Measurements from ENCODE around the gene KLK4. TPM values are rescaled to one million over a fixed set of nuclear protein-coding genes. Genes with fewer than 3 reads are reported as not detected.

The KLK4 gene
- total and polyA plus RNA-seq, 2 of the 4 experiments (the other 2 are of a cell fraction) = not detected

DNA sequence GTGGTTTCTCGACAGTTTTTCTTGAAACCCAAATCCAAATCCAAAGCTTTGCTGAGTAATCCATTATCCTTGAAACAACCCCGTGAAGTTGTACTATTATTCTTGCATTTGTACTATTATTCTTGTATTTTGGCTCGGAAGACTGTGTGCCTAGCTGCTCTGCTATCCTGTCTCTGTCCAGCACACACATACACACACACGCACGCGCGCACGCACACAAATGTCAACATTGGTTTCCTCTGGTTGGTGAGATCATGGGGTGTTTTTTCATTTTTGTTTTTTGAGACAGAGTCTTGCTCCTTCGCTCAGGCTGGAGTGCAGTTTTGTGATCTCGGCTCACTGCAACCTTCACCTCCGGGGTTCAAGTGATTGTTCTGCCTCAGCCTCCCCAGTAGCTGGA, 14.9 kb upstream of the KLK4 start:
- H3K27me3 ChIP-seq (ENCODE audit: control insufficient read depth, insufficient read depth, low read length) = no peaks in the 10 kb centered on the region
- dilution Hi-C loops (cut with HindIII; ENCODE audit: low sequenced_read_pairs, unreplicated experiment) (no loop called here), in situ Hi-C loops (cut with MboI; ENCODE audit: low sequenced_read_pairs) (loop anchor here (10.0 kb wide), 1 partner anchor 561 kb away; the partner anchor contains the start of gene NAPSA), intact Hi-C loops (cut with micrococcal nuclease) (loop anchor here (10.0 kb wide), 1 partner anchor 121 kb away; no protein-coding TSS in a partner anchor)
- no peak overlapping the region for H2BK15ac ChIP-seq (ENCODE audit: low read depth, low read length)
- no peak overlapping the region for H2AK5ac ChIP-seq (ENCODE audit: low read depth, low read length)
- ATAC-seq (ENCODE audit: low read depth) (no peak), DNase-seq (no peak)
- POLR2A ChIA-PET (ENCODE audit: unreplicated experiment) = no interaction called here
- H3K36me3 ChIP-seq (ENCODE audit: control insufficient read depth, insufficient read depth, low read length) = no peaks in the 10 kb centered on the region
- no peaks in the 10 kb centered on the region for H3K4me1 ChIP-seq (ENCODE audit: control insufficient read depth, insufficient read depth, low read length)
- no peak overlapping the region for H2BK120ac ChIP-seq (ENCODE audit: low read depth, low read length)
- no peak overlapping the region for H3K18ac ChIP-seq (ENCODE audit: low read depth, low read length)
- H2BK20ac ChIP-seq (ENCODE audit: low read depth, low read length) = no peak overlapping the region
- 79% methylated on average over 3 of the region's 11 CpGs; no CpG with 5 or more reads in 1 of the 2 experiments for WGBS, 2 experiments (ENCODE audit: extremely low coverage in 2 of 2, insufficient read length in 1 of 2)
- H3K4me3 ChIP-seq (ENCODE audit: insufficient read depth, low read depth, low read length) = no peak overlapping the region
- H3K14ac ChIP-seq (replicated peaks; ENCODE audit: low read depth, low read length) = no peak overlapping the region
- no peak for TF ChIP-seq MXI1 (IDR thresholded peaks at IDR 0.05; ENCODE audit: borderline replicate concordance, low read depth, low read length)
- no peak for TF ChIP-seq RCOR1 (IDR thresholded peaks at IDR 0.05; ENCODE audit: insufficient replicate concordance, low read length)
- TF ChIP-seq SMC3 (IDR thresholded peaks at IDR 0.05; ENCODE audit: low read depth, low read length) = no peak
- TF ChIP-seq BHLHE40 (IDR thresholded peaks at IDR 0.05; ENCODE audit: low read depth, low read length) = no peak
- TF ChIP-seq, protein P1, sequence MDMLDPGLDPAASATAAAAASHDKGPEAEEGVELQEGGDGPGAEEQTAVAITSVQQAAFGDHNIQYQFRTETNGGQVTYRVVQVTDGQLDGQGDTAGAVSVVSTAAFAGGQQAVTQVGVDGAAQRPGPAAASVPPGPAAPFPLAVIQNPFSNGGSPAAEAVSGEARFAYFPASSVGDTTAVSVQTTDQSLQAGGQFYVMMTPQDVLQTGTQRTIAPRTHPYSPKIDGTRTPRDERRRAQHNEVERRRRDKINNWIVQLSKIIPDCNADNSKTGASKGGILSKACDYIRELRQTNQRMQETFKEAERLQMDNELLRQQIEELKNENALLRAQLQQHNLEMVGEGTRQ (IDR thresholded peaks at IDR 0.05; ENCODE audit: low read depth, low read length) = no peak
- no peak for TF ChIP-seq NFE2L2 (IDR thresholded peaks at IDR 0.05; ENCODE audit: low read depth, low read length)
- no peak for TF ChIP-seq POLR2A (IDR thresholded peaks at IDR 0.05; ENCODE audit: low read depth, low read length)
- TF ChIP-seq, protein P2, sequence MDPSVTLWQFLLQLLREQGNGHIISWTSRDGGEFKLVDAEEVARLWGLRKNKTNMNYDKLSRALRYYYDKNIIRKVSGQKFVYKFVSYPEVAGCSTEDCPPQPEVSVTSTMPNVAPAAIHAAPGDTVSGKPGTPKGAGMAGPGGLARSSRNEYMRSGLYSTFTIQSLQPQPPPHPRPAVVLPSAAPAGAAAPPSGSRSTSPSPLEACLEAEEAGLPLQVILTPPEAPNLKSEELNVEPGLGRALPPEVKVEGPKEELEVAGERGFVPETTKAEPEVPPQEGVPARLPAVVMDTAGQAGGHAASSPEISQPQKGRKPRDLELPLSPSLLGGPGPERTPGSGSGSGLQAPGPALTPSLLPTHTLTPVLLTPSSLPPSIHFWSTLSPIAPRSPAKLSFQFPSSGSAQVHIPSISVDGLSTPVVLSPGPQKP (IDR thresholded peaks at IDR 0.05; ENCODE audit: borderline replicate concordance, low read depth, low read length) = no peak
- no peak for TF ChIP-seq RFX5 (IDR thresholded peaks at IDR 0.05; ENCODE audit: low read depth, low read length)
- TF ChIP-seq MAZ (IDR thresholded peaks at IDR 0.05; ENCODE audit: borderline replicate concordance, low read depth, low read length) = no peak
- TF ChIP-seq, protein P3, sequence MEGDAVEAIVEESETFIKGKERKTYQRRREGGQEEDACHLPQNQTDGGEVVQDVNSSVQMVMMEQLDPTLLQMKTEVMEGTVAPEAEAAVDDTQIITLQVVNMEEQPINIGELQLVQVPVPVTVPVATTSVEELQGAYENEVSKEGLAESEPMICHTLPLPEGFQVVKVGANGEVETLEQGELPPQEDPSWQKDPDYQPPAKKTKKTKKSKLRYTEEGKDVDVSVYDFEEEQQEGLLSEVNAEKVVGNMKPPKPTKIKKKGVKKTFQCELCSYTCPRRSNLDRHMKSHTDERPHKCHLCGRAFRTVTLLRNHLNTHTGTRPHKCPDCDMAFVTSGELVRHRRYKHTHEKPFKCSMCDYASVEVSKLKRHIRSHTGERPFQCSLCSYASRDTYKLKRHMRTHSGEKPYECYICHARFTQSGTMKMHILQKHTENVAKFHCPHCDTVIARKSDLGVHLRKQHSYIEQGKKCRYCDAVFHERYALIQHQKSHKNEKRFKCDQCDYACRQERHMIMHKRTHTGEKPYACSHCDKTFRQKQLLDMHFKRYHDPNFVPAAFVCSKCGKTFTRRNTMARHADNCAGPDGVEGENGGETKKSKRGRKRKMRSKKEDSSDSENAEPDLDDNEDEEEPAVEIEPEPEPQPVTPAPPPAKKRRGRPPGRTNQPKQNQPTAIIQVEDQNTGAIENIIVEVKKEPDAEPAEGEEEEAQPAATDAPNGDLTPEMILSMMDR (conservative IDR thresholded peaks at IDR 0.05; ENCODE audit: low read depth, low read length) = no peak
- no peak for TF ChIP-seq MAFK (IDR thresholded peaks at IDR 0.05; ENCODE audit: low read depth, low read length)
- TF ChIP-seq FOS (IDR thresholded peaks at IDR 0.05; ENCODE audit: low read depth, low read length) = no peak
- no peak for TF ChIP-seq CHD1 (IDR thresholded peaks at IDR 0.05; ENCODE audit: low read depth, low read length)
- no peak for TF ChIP-seq CEBPB (IDR thresholded peaks at IDR 0.05; ENCODE audit: low read depth, low read length)
- no peak for TF ChIP-seq RAD21 (IDR thresholded peaks at IDR 0.05; ENCODE audit: low read length)
- H3K4ac ChIP-seq (ENCODE audit: low read depth, low read length) = no peak overlapping the region
- BruUV-seq (replicated peaks) = no TSS peak
- no peak overlapping the region for H4K8ac ChIP-seq (ENCODE audit: low read depth in 2 of 2, low read length in 2 of 2)
- H3K9me3 ChIP-seq (ENCODE audit: control insufficient read depth, insufficient read depth, low read length) = no peaks in the 10 kb centered on the region
- no peaks in the 10 kb centered on the region for H4K20me1 ChIP-seq (ENCODE audit: insufficient read depth, low read length)
- no peak overlapping the region for H2AFZ ChIP-seq (replicated peaks; ENCODE audit: low read length, poor library complexity)
- H3K27ac ChIP-seq (ENCODE audit: insufficient read depth, low read length) = no peak overlapping the region
- H3K9ac ChIP-seq (ENCODE audit: low read depth, low read length) = no peak overlapping the region
- H4K91ac ChIP-seq (ENCODE audit: insufficient read depth, low read depth, low read length) = no peak overlapping the region
- no peak overlapping the region for H3K56ac ChIP-seq (ENCODE audit: extremely low read depth, insufficient read depth, low read length)
- H3K79me1 ChIP-seq (ENCODE audit: low read depth in 1 of 2, low read length in 2 of 2) = no peaks in the 10 kb centered on the region
- H3K9me1 ChIP-seq (ENCODE audit: insufficient read depth, low read length) = no peaks in the 10 kb centered on the region
- H2BK5ac ChIP-seq (ENCODE audit: low read depth, low read length, poor library complexity, severe bottlenecking) = no peak overlapping the region
- CTCF ChIA-PET = no interaction called here
- no peak overlapping the region for H2AK9ac ChIP-seq (replicated peaks; ENCODE audit: low read depth, low read length, poor library complexity)
- no peak overlapping the region for H3K4me2 ChIP-seq (ENCODE audit: low read depth, low read length)
- H3K23ac ChIP-seq (ENCODE audit: low read depth, low read length) = no peak overlapping the region
- no peak overlapping the region for H4K5ac ChIP-seq (ENCODE audit: low read depth, low read length)

All from IMR-90 (cell line).